GM18867 (cell line): ENCODE measurements around the gene CYP4A11.
"Not testable (repeated sequence)": the region's sequence is repeated elsewhere in the genome, so short reads cannot be mapped to it uniquely, and the experiment has no call there.

Experiments
- ATAC-seq: cut with Tn5 transposase; IDR thresholded peaks from one replicate; pipeline ENCODE4 v1.9.1; 2021; ENCODE audit warnings: mild to moderate bottlenecking, moderate library complexity; ENCODE audit not compliant: unreplicated experiment

The CYP4A11 gene, protein sequence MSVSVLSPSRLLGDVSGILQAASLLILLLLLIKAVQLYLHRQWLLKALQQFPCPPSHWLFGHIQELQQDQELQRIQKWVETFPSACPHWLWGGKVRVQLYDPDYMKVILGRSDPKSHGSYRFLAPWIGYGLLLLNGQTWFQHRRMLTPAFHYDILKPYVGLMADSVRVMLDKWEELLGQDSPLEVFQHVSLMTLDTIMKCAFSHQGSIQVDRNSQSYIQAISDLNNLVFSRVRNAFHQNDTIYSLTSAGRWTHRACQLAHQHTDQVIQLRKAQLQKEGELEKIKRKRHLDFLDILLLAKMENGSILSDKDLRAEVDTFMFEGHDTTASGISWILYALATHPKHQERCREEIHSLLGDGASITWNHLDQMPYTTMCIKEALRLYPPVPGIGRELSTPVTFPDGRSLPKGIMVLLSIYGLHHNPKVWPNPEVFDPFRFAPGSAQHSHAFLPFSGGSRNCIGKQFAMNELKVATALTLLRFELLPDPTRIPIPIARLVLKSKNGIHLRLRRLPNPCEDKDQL

DNA sequence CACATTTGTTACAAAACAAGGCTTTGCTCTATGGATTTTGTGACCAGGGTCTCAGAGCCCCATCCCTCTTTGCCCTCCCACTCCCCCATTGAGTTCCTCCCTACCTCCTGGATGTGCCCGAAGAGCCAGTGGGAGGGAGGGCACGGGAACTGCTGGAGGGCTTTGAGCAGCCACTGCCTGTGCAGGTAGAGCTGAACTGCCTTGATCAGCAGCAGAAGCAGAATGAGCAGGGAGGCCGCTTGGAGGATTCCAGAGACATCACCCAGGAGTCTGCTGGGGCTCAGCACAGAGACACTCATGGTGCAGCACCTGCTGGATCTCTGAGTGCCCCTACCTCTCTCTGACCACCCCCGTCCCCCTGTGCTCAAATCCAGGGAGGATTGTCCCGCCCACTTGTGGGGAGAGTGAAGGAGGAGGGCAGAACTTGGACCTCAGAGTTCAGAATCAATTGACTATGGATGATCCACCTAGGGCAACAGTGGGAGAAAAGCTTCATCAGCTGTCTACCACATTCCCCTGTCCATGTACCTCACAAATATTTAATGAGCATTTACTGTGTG lies at the start of gene CYP4A11:
Gene CYP4A11, minus strand, starts transcription at position 342 of the 560 bp plus-strand sequence. Its CDS starts 43 bp downstream, at position 299.
- ATAC-seq: no peak

DNA sequence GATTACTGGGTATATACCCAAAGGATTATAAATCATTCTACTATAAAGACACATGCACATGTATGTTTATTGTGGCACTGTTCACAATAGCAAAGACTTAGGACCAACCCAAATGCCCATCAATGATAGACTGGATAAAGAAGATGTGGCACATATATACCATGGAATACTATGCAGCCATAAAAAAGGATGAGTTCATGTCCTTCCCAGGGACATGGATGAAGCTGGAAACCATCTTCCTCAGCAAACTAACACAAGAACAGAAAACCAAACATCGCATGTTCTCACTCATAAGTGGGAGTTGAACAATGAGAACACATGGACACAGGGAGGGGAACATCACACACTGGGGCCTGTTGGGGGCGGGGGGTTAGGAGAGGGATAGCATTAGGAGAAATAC lies 49.3 kb upstream of the CYP4A11 start:
- not testable (repeated sequence) for ATAC-seq

DNA sequence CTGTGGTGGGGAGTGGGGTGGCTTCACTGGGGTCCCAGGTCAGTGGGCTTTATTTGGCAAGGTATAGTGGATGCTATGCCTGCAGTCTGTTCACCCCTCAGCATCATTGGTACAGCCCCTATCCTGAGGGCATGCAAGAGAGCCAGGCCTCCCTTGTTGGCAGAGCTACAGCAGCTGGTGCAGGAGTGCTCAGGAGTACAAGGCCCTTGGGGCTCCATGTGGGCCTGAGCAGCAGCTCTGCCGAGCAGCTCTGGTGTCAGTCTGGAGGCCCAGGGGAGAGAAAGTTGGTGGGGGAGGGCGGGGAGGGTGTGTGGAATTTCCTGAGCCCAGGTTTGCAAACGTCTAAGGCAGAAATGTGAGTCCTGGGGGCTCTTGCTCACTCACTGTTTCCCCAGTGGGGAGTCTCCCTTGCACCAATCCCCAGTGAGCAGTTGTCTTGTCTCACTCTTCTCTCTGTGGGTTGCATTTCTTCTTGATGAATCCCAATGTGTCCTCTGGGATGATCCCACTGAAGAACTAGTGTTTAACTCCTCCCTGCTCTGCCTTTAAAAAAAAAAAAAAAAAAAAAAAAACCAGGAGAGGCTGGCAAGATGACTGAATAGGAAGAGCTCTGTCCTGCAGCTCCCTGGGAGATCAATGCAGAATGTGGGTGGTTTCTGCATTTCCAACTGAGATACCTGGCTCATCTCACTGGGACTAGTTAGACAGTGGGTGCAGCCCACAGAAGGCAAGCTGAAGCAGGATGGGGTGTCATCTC lies 42.7 kb upstream of the CYP4A11 start:
- ATAC-seq: no peak

DNA sequence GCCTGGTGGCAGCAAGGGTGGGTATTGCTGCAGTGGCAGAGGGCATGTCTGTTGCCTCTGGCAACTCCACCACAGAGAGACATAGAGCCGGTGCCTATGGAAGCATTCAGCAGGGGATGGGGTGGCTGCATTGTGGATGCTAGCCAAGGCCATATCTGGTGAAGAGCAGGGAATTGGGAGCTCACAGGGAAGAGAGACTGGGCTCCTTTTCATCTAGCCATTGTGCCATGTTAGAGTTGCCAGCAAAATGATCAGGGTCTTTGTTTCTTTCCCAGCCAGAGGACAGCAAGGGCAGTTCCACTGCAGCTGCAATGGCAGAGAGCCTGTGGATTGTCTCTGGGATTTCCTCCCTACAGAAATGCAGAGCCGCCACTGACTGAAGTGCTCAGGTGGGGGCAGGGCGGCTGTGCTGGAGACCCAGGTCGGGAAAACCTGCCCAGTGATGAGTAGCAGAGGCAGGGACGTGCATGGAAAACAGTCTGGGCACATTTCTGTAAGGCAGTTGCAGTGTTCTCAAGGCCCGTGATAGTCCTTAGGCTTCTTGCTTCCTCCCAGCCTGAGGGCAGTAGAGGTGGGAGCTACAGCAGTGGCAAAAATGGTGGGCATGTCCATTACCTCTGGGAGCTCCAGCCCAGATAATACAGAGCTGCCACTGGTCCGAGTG lies 42.0 kb upstream of the CYP4A11 start:
- no peak for ATAC-seq

DNA sequence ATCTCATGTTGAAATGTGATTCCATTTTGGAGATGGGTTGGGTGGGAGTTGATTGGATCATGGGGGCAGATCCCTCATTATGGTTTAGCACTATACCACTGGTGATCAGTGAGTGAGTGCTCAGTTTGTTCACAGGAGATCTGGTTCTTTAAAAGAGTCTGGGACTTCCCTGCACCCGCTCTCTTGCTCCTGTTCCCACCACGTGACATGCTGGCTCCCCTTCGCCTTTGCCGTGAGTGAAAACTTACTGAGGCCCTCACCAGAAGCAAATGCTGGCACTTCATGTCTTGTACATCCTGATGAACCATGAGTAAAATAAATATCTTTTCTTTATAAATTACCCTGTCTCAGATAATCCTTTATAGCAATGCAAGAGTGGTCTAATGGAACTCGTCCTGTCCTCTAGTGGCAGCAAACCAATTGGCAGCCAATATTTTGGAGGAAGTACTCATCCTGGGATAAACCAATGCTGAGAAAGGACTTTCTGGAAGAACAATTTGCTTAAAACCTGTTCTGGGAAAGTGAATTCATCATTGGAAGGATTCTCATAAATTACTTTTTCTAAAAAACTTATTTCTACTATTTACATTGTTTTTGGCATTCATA lies 27.8 kb upstream of the CYP4A11 start:
- no peak for ATAC-seq

DNA sequence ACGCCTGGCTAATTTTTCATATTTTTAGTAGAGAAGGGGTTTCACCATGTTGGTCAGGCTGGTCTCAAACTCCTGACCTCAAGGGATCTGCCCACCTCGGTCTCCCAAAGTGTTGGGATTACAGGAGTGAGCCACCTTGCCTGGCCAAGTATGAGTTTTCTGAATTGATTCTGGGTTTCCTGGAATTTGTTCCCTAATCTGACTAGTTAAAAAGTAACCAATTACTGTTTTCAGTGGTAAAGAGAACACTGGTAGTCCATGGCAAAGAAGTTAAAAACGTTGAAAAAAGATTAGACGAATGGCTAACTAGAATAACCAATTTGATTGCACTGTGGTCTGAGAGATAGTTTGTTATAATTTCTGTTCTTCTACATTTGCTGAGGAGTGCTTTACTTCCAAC lies 21.0 kb upstream of the CYP4A11 start:
- ATAC-seq: not testable (repeated sequence)

DNA sequence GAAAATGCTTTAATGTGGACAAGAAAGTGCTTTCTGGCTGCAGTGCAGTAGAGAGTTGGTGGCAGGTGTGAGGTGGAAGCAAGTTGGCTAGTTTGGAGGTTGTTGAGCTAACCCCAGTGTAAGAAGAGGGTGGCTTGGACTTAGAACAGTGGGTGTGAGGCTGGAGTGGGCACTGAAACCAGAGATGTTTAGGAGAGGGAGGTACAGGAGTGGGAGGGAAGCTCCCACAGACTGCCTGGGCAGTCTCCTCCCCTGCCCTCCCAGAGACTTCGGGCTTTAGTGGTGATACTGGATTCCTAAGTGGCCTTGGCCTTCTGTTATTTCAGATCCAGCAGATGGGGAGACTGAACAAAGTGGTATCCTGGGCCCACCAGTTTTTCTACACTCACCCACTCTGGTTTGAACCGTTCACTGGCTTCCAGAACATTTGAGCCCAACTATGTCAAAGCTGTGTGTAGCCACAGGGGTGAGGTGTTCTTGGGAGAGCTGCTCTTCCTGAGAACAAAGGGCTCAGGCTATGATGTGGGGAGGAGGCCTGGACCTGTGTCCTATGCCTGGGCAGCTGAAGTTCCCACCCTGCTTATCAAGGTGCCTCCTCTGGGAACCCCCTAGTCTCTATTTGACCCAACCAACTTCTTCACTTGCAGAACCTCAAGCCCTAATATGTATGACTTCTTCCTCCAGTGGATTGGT lies 19.9 kb upstream of the CYP4A11 start:
- ATAC-seq: no peak

DNA sequence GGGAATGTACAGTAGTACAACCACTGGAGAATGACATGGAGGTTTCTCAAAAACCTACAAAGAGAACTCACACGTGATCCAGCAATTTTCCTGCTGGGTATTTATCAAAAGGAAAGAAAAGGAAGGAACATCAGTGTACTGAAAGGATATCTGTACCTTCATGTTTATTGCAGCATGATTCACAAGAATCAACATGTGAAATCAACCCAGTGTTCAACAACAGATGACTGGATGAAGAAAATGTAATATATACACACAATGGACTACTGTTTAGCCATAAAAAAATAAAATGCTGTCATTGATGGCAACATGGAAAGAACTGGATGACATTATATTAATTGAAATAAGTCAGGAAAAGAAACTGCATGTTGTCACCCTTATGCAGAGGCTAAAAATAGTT lies 19.0 kb upstream of the CYP4A11 start:
- ATAC-seq: no peak

DNA sequence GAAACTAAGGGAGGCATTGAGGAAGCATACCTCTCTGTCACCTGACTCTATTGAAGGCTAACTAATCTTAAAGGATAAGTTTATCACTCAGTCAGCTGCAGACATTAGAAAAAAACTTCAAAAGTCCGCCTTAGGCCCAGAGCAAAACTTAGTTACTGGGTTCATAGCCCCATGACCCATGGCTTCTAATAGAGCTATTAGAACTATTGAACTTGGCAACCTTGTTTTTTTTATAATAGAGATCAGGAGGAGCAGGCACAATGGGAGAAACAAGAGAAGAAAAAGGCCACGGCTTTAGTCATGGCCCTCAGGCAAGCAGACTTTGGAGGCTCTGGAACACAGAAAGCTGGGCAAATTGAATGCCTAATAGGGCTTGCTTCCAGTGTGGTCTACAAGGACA lies 13.8 kb upstream of the CYP4A11 start:
- not testable (repeated sequence) for ATAC-seq

DNA sequence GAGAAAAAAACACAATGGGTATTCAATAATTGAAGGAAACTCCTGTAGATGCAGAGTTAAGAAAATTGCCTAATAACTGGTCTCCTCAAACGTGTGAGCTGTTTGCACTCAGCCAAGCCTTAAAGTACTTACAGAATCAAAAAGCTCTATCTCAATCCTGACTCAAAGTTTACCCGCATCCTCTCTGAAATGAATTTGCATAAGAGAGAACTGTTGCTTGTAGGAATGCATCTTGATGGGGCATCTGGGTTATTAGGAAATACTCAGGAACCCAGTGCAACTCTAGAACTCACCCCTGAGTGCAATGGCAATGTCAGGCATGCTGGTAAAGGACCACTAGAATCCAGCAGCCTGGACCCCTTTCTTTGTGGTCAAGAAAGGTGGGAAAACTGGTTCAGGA lies 12.6 kb upstream of the CYP4A11 start:
- ATAC-seq: not testable (repeated sequence)

DNA sequence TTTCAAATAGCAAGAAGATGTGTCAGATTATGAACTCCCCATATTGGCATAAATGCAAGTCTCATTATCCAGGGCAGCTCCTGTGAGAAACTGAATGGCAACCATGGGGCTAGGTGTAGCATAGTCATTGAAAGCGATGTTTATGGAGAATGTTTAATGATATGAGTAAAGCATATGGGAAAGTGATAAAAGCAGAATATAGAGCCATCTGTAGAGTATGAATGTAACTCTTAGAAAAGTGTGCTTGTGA lies 8.1 kb upstream of the CYP4A11 start:
- ATAC-seq: not testable (repeated sequence)

DNA sequence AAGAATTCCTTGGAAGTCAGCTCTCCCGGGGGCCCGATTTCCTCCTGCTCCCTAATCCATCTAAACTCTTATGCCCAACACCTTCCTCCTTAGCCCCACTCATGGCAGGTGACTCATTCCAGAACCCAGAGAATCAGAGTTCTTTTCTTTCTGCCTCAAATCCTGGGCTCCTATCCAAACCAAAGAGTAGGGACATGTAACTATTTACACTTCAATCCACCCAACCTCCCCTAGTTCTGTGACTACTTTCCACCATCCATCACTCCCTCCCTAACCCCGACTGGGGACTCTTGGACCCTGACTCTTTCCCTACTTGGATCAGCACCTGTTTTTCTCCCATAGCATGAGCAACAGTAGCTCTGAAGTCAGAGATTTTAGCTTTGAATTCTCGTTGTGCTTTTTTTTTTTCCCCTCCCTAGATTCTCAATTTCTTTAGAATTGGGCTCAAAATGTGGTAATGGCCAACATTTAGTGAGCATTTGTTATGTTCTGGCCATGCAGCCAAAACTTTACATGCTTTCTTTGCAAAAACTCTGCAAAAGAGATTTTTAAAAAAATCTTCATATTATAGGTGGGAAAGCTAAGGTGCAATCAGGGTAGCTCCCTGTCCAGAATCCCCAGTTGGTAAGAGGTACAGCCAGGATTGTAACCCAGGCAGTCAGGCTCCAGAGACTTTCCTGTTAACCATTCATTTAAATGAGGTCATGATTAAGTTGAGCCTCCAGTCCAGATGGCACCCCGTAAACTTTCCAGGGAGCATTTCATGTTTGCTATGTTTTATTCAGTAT lies 7.5 kb upstream of the CYP4A11 start:
- no peak for ATAC-seq

DNA sequence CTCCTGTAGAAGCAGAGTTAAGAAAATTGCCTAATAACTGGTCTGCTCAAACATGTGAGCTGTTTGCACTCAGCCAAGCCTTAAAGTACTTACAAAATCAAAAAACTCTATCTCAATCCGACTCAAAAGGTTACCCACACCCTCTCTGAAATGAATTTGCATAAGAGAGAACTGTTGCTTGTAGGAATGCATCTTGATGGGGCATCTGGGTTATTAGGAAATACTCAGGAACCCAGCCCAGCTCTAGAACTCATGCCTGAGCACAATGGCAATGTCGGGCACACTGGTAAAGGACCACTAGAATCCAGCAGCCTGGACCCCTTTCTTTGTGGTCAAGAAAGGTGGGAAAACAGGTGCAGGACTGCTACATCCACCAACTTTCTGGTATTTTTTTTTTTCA lies 6.4 kb upstream of the CYP4A11 start:
- not testable (repeated sequence) for ATAC-seq

DNA sequence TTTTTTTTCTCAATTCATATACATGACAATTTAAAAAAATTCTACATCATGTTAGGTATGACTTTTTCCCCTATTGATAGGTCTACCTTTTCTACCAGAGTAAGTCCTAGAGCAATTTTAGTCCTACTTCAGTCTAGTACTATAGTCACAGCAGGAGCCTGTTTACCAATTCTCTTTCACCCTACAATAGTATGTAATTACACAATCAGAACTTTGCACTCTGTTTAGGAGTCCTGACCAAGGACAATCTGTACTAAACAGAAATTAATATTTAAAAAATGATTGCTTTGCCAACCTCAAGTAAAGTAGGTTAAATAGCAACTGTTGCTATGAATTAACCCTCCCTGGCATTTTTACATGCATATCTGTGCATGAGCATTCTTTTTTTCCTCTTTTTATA lies 810 bp upstream of the CYP4A11 start:
- ATAC-seq: no peak

DNA sequence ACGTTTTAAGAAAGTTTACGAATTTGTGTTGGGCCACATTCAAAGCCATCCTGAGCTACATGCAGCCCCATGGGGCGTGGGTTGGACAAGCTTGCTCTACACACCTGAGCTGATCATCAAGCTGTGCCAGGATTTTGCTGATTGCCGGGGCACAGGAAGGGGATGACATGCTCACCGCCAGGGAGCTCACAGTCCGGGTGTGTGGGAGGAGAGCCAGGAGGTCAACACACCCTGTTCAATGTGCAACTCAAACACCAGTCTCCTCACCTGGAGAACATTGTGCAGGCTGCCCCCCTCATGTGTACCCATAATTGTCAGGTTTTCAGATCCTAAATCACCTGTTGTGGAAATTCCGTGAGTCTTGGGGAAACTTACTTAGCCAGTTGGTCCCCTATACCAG lies 969 bp downstream of the CYP4A11 start:
- ATAC-seq: no peak

DNA sequence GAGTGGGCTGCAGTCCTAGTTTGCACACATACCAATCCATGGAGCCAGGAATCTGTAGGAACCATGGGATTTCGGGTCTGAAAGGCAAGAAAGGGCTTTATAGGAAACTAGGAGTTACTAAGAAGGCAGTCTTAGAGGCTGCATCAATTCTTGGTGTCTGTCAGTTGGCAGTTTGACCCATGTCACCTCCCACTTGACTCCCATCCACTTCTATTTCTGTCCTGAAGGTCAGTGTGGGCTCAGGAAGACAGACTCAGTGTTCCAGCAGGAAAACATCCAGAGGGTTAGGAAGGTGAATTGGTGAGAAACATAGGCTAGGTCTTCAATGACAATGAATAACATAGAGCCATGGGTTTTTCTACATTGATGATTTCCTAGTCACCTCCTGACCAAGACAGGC lies 4.0 kb downstream of the CYP4A11 start:
- no peak for ATAC-seq

DNA sequence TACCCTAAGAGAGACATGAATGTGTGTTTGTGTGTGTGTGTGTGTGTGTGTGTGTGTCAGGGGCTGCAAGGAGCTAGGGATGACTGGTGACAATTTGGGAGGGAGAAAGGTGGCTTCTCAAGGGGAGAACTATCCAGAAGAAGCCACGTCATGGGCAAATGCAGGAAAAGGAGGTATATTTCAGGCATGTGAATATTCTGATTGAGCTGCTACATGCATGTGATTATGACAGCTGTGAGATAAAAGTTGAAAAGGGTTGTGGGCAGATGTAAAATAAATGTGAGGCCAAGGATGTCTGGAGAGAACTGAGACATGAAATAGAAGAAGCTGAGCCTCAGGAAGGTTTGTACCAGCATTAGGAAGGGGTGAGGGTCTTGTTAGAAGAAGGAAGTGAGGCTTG lies 4.5 kb downstream of the CYP4A11 start:
- ATAC-seq: no peak

DNA sequence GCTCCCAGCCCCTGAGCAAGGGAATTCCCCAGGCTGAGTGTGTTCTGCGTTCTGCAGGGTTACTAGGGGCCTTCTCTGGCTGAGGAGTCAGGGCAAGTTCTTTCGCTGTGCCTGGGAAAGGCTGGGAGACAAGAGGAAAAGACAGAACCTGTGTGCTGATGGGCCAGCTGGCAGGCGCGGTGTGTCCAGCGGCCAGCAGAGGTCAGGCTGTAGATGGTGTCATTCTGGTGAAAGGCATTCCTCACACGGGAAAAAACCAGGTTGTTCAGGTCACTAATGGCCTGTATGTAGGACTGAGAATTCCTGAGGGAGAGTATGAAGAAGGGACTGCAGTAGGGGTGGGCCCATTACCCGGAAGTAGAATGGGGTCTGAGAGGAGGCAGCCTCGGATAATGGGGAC lies 6.4 kb downstream of the CYP4A11 start:
- ATAC-seq: not testable (repeated sequence)

DNA sequence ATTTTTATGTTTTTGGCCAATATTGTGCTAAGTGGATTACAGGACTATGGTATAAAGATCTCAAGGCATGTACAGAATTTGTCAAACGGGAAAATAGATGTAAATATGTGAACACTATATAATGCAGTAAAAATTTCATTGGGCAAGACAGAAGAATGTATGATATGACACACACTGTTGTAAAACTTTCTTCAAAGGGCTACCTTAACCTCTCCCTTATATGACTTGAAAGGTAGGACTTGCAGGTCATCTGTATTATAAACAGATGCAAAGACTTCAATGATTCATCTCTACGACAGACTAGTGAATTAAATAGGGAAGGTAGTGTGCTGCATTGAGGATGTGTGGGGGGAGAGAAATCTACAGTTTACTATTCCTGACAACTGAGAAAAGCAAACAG lies 9.3 kb downstream of the CYP4A11 start:
- not testable (repeated sequence) for ATAC-seq

DNA sequence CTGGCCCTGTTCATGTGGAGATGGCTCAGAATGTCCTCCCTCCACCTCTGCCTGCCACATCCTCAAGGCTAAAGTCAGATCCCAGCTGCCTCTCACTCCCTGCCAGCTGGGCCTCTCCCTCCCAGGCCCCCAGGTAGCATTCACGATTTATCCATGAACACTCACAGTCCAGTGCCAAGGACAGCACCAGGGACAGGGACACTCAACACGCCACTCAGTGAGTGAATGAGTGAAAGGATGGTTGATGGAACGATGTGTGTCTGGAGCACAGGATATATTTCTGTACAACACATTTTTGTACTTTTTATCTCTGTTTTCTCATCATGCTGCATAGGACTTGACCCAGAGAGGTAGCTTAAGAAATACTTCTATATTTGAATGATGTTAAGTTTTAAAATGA lies 10.1 kb downstream of the CYP4A11 start:
- ATAC-seq: no peak
